ENCODE results near the gene WWTR1. TPM values are rescaled to one million over a fixed set of nuclear protein-coding genes. Genes with fewer than 3 reads are reported as not detected.

The WWTR1 gene
- total RNA-seq, 3 donors from 2014 or later = 11.6 to 217 (median 20.7) TPM

GRCh38 chr3:149589332-149589731, 68.5 kb downstream of the WWTR1 start:
- H3K4me1 ChIP-seq (ENCODE audit: low read depth) = no peaks in the 10 kb centered on the region
- ATAC-seq = no peak
- intact Hi-C loops (cut with DNase I, micrococcal nuclease) = no loop called here
- no peaks in the 10 kb centered on the region for H3K36me3 ChIP-seq (ENCODE audit: low read depth)
- H3K9me3 ChIP-seq = no peaks in the 10 kb centered on the region
- H3K4me3 ChIP-seq = no peak overlapping the region
- no peak for TF ChIP-seq CTCF (IDR thresholded peaks at IDR 0.05)
- no peak for DNase-seq

GRCh38 chr3:149588909-149589308, 68.9 kb downstream of the WWTR1 start:
- TF ChIP-seq CTCF (IDR thresholded peaks at IDR 0.05) = no peak
- ATAC-seq = no peak
- DNase-seq = no peak
- Histone ChIP-seq H3K4me1 (ENCODE audit: low read depth) (no peaks in the 10 kb centered on the region), H3K4me3 (no peak overlapping the region), H3K9me3 (no peaks in the 10 kb centered on the region), H3K36me3 (ENCODE audit: low read depth) (no peaks in the 10 kb centered on the region)
- intact Hi-C loops (cut with DNase I, micrococcal nuclease) = no loop called here

GRCh38 chr3:149587383-149587782, 70.4 kb downstream of the WWTR1 start:
- intact Hi-C loops (cut with DNase I, micrococcal nuclease) = no loop called here
- TF ChIP-seq CTCF (IDR thresholded peaks at IDR 0.05) = no peak
- no peaks in the 10 kb centered on the region for H3K4me1 ChIP-seq (ENCODE audit: low read depth)
- ATAC-seq (no peak), DNase-seq (no peak)
- H3K4me3 ChIP-seq = no peak overlapping the region
- H3K9me3 ChIP-seq = no peaks in the 10 kb centered on the region
- H3K36me3 ChIP-seq (ENCODE audit: low read depth) = no peaks in the 10 kb centered on the region

GRCh38 chr3:149586871-149587270, 71.0 kb downstream of the WWTR1 start:
- intact Hi-C loops (cut with DNase I, micrococcal nuclease) = no loop called here
- Histone ChIP-seq H3K4me1 (ENCODE audit: low read depth) (no peaks in the 10 kb centered on the region), H3K9me3 (no peaks in the 10 kb centered on the region), H3K4me3 (no peak overlapping the region), H3K36me3 (ENCODE audit: low read depth) (no peaks in the 10 kb centered on the region)
- DNase-seq = no peak
- TF ChIP-seq CTCF (IDR thresholded peaks at IDR 0.05) = no peak
- ATAC-seq = no peak

GRCh38 chr3:149585401-149585726, 72.5 kb downstream of the WWTR1 start:
- Histone ChIP-seq H3K9me3 (no peaks in the 10 kb centered on the region), H3K36me3 (ENCODE audit: low read depth) (no peaks in the 10 kb centered on the region), H3K4me3 (no peak overlapping the region), H3K4me1 (ENCODE audit: low read depth) (peaks cover 2% of the 10 kb centered on the region)
- TF ChIP-seq CTCF (IDR thresholded peaks at IDR 0.05) = no peak
- ATAC-seq (no peak), DNase-seq (no peak)
- intact Hi-C loops (cut with DNase I, micrococcal nuclease) = no loop called here

- DNase-seq = no peak
- peaks cover 2% of the 10 kb centered on the region for H3K4me1 ChIP-seq (ENCODE audit: low read depth)
- H3K4me3 ChIP-seq = no peak overlapping the region
- no peak for ATAC-seq
- no peaks in the 10 kb centered on the region for H3K9me3 ChIP-seq
- no peak for TF ChIP-seq CTCF (IDR thresholded peaks at IDR 0.05)
- intact Hi-C loops (cut with DNase I, micrococcal nuclease) = no loop called here
- H3K36me3 ChIP-seq (ENCODE audit: low read depth) = no peaks in the 10 kb centered on the region
These were observed 73.7 kb downstream of the WWTR1 start for GRCh38 chr3:149583921-149584635.

All from mucosa of descending colon (tissue), 3 donors.